Measurements from ENCODE around the gene DOCK6. TPM values are rescaled to one million over a fixed set of nuclear protein-coding genes. Genes with fewer than 3 reads are reported as not detected.

The DOCK6 gene
- total and polyA plus RNA-seq, 2 donors (not counting 1 experiment from before 2014, with no cell fraction given), result 6.9 to 17.7 TPM

GRCh38 chr19:11200015-11200574 is 62.2 kb downstream of the DOCK6 start:
- Histone ChIP-seq H3K79me2 (ENCODE audit: control insufficient read depth, insufficient read depth, low read length) (peaks cover 22% of the 10 kb centered on the region), H3K27me3 (ENCODE audit: control insufficient read depth, insufficient read depth, low read length) (no peaks in the 10 kb centered on the region), H3K36me3 (ENCODE audit: control insufficient read depth, insufficient read depth, low read length) (peaks cover 3% of the 10 kb centered on the region), H3K4me3 (replicated peaks in 1 of 4; ENCODE audit: control extremely low read depth in 1 of 4, insufficient read depth in 1 of 4, low read depth in 3 of 4, low read length in 4 of 4) (no peak overlapping the region), H2AFZ (ENCODE audit: low read length) (no peak overlapping the region), H3K4me2 (ENCODE audit: extremely low read depth, insufficient read depth, low read length) (no peak overlapping the region), H4K20me1 (ENCODE audit: control insufficient read depth, extremely low read depth, insufficient read depth, low read length) (no peaks in the 10 kb centered on the region), H3K9me3 (ENCODE audit: control insufficient read depth, insufficient read depth, low read depth, low read length) (no peaks in the 10 kb centered on the region), H3K9ac (ENCODE audit: insufficient read depth, low read length) (no peak overlapping the region), H3K27ac (ENCODE audit: insufficient read depth, low read length) (no peak overlapping the region), H3K4me1 (ENCODE audit: control insufficient read depth, extremely low read depth, insufficient read depth, low read length) (peaks cover 30% of the 10 kb centered on the region)
- TF ChIP-seq CTCF (conservative IDR thresholded peaks at IDR 0.05 in 1 of 2, IDR thresholded peaks at IDR 0.05 in 1 of 2; ENCODE audit: low read depth in 1 of 2, low read length in 2 of 2), result no peak
- no peak for TF ChIP-seq EZH2 (IDR thresholded peaks at IDR 0.05; ENCODE audit: low read length, missing control alignments)
- no peak for DNase-seq (ENCODE audit: low read depth in 2 of 2)

GRCh38 chr19:11199517-11199916 is 62.8 kb downstream of the DOCK6 start:
- Histone ChIP-seq H3K9me3 (ENCODE audit: control insufficient read depth, insufficient read depth, low read depth, low read length) (no peaks in the 10 kb centered on the region), H3K4me1 (ENCODE audit: control insufficient read depth, extremely low read depth, insufficient read depth, low read length) (peaks cover 25% of the 10 kb centered on the region), H3K36me3 (ENCODE audit: control insufficient read depth, insufficient read depth, low read length) (peaks cover 3% of the 10 kb centered on the region), H2AFZ (ENCODE audit: low read length) (no peak overlapping the region), H3K9ac (ENCODE audit: insufficient read depth, low read length) (no peak overlapping the region), H3K4me2 (ENCODE audit: extremely low read depth, insufficient read depth, low read length) (no peak overlapping the region), H3K4me3 (replicated peaks in 1 of 4; ENCODE audit: control extremely low read depth in 1 of 4, insufficient read depth in 1 of 4, low read depth in 3 of 4, low read length in 4 of 4) (no peak overlapping the region), H3K79me2 (ENCODE audit: control insufficient read depth, insufficient read depth, low read length) (peaks cover 28% of the 10 kb centered on the region), H4K20me1 (ENCODE audit: control insufficient read depth, extremely low read depth, insufficient read depth, low read length) (no peaks in the 10 kb centered on the region), H3K27ac (ENCODE audit: insufficient read depth, low read length) (no peak overlapping the region), H3K27me3 (ENCODE audit: control insufficient read depth, insufficient read depth, low read length) (no peaks in the 10 kb centered on the region)
- DNase-seq (ENCODE audit: low read depth in 2 of 2), result no peak
- TF ChIP-seq CTCF (conservative IDR thresholded peaks at IDR 0.05 in 1 of 2, IDR thresholded peaks at IDR 0.05 in 1 of 2; ENCODE audit: low read depth in 1 of 2, low read length in 2 of 2) (no peak), EZH2 (IDR thresholded peaks at IDR 0.05; ENCODE audit: low read length, missing control alignments) (no peak)

- Histone ChIP-seq H3K27ac (ENCODE audit: insufficient read depth, low read length) (no peak overlapping the region), H3K9ac (ENCODE audit: insufficient read depth, low read length) (no peak overlapping the region), H3K36me3 (ENCODE audit: control insufficient read depth, insufficient read depth, low read length) (peaks cover 9% of the 10 kb centered on the region), H3K79me2 (ENCODE audit: control insufficient read depth, insufficient read depth, low read length) (peaks cover 34% of the 10 kb centered on the region), H3K4me2 (ENCODE audit: extremely low read depth, insufficient read depth, low read length) (no peak overlapping the region), H3K27me3 (ENCODE audit: control insufficient read depth, insufficient read depth, low read length) (no peaks in the 10 kb centered on the region), H3K4me1 (ENCODE audit: control insufficient read depth, extremely low read depth, insufficient read depth, low read length) (peaks cover 24% of the 10 kb centered on the region), H2AFZ (ENCODE audit: low read length) (no peak overlapping the region), H4K20me1 (ENCODE audit: control insufficient read depth, extremely low read depth, insufficient read depth, low read length) (no peaks in the 10 kb centered on the region), H3K9me3 (ENCODE audit: control insufficient read depth, insufficient read depth, low read depth, low read length) (no peaks in the 10 kb centered on the region), H3K4me3 (replicated peaks in 1 of 4; ENCODE audit: control extremely low read depth in 1 of 4, insufficient read depth in 1 of 4, low read depth in 3 of 4, low read length in 4 of 4) (no peak overlapping the region)
- TF ChIP-seq CTCF (conservative IDR thresholded peaks at IDR 0.05 in 1 of 2, IDR thresholded peaks at IDR 0.05 in 1 of 2; ENCODE audit: low read depth in 1 of 2, low read length in 2 of 2), result no peak
- no peak for TF ChIP-seq EZH2 (IDR thresholded peaks at IDR 0.05; ENCODE audit: low read length, missing control alignments)
- DNase-seq (ENCODE audit: low read depth in 2 of 2), result no peak
Observed at GRCh38 chr19:11198769-11199424, 63.4 kb downstream of the DOCK6 start.
